Panc1 (cell line): ENCODE measurements around the gene RCOR1. TPM values are rescaled to one million over a fixed set of nuclear protein-coding genes. Genes with fewer than 3 reads are reported as not detected.

Experiments used
- ATAC-seq: fragments of 200-7000 bp; cut with Tn5 transposase; 2 replicates; pipeline ENCODE4 v1.9.1; 2020; ENCODE audit warnings: mild to moderate bottlenecking, moderate library complexity
- BruUV-seq: library from RNA; stranded (reverse); fragments of 400-500 nt; replicated peaks from 2 replicates; lab custom pipeline; 2021; lab: Mats Ljungman, UMichigan
- CTCF ChIA-PET: fragments of 300-600 bp; sonication (Branson Sonifier 250); formaldehyde crosslinking; loops from one replicate; lab custom pipeline; 2022; ENCODE audit warnings: antibody characterized with exemption; lab: Charles Lee
- POLR2A ChIA-PET: fragments of 300-600 bp; sonication (Branson Sonifier 250); formaldehyde crosslinking; loops from one replicate; lab custom pipeline; 2022; ENCODE audit warnings: antibody characterized with exemption; lab: Charles Lee
- DNase-seq: peaks from one replicate; pipeline ENCODE4 v3.0.0-alpha.2; 2010; ENCODE audit warnings: low read depth, low spot score
- H3K27ac ChIP-seq: 2 replicates; pipeline ENCODE4 v1.5.1; 2011; ENCODE audit warnings: mild to moderate bottlenecking, low read length, inconsistent platforms
- H3K27me3 ChIP-seq: fragments of 200-500 bp; sonication (Bioruptor generic); 2 replicates; pipeline ENCODE4 v1.6.0; 2014; ENCODE audit warnings: low read length, inconsistent platforms; ENCODE audit not compliant: control insufficient read depth, insufficient read depth
- H3K36me3 ChIP-seq: fragments of 200-500 bp; sonication (Bioruptor generic); 2 replicates; pipeline ENCODE4 v1.5.1; 2014; ENCODE audit warnings: inconsistent platforms, mild to moderate bottlenecking, low read length, moderate library complexity; ENCODE audit not compliant: control insufficient read depth, insufficient read depth
- H3K4me1 ChIP-seq: 2 replicates; pipeline ENCODE4 v1.5.1; 2011; ENCODE audit warnings: inconsistent platforms, mild to moderate bottlenecking, low read length, moderate library complexity; ENCODE audit not compliant: control insufficient read depth, insufficient read depth
- H3K4me3 ChIP-seq, 2 experiments: 2 replicates each; pipeline ENCODE4 v1.5.1; 2011 to 2012; ENCODE audit warnings: low read depth in 2 of 2, low read length in 2 of 2, mild to moderate bottlenecking in 2 of 2, inconsistent platforms in 1 of 2, moderate library complexity in 1 of 2
- H3K9me3 ChIP-seq: fragments of 200-500 bp; sonication (Bioruptor generic); 2 replicates; pipeline ENCODE4 v1.5.1; 2014; ENCODE audit warnings: low read depth, mild to moderate bottlenecking, inconsistent platforms, low read length, moderate library complexity; ENCODE audit not compliant: control insufficient read depth, insufficient read depth
- POLR2AphosphoS5 ChIP-seq: IDR thresholded peaks from 2 replicates; pipeline ENCODE4 v1.6.1; 2012; ENCODE audit warnings: mild to moderate bottlenecking, low read depth, low read length, moderate library complexity
- SIN3A ChIP-seq: IDR thresholded peaks from 2 replicates; pipeline ENCODE4 v1.6.1; 2012; ENCODE audit warnings: low read depth, mild to moderate bottlenecking, low read length, moderate library complexity, borderline replicate concordance; ENCODE audit not compliant: insufficient read depth
- TCF7L2 ChIP-seq: IDR thresholded peaks from 2 replicates; pipeline ENCODE4 v1.6.1; 2011; ENCODE audit warnings: mild to moderate bottlenecking, low read depth, low read length, inconsistent platforms
- in situ Hi-C: cut with HindIII; loops from 2 replicates; pipeline ENCODE4 v1.10.0; 2016; ENCODE audit warnings: low sequenced_read_pairs, low pct_unique_long_range_greater_than_20kb
- intact Hi-C: fragments of 100-400 bp; cut with micrococcal nuclease; formaldehyde crosslinking; loops from one replicate; pipeline ENCODE4 v1.10.0; 2022; ENCODE audit not compliant: unreplicated experiment
- total RNA-seq: library from RNA; stranded (reverse); gene quantifications from one replicate; pipeline ENCODE4 v1.2.1, GENCODE V29; 2021; ENCODE audit not compliant: unreplicated experiment
- TF ChIP-seq, protein P1 (sequence below), 2 experiments: IDR thresholded peaks; 2 replicates each; pipeline ENCODE4 v1.6.1; 2011 to 2012; ENCODE audit warnings: low read depth in 2 of 2, control low read depth in 1 of 2, low read length in 1 of 2, mild to moderate bottlenecking in 1 of 2, moderate library complexity in 1 of 2; ENCODE audit not compliant: insufficient read depth in 1 of 2
- TF ChIP-seq, protein P2 (sequence below): fragments of 450-650 bp; IDR thresholded peaks from 2 replicates; pipeline ENCODE4 v1.5.1; 2017; ENCODE audit warnings: mild to moderate bottlenecking

The RCOR1 gene
- total RNA-seq, 1 experiment from 2014 or later, result 27.1 TPM

- peaks cover 3% of the 10 kb centered on the region; the same call in 1 of the 2 replicates for H3K4me1 ChIP-seq
- ChIA-PET POLR2A (no interaction called here), CTCF (no interaction called here)
- ATAC-seq (no peak), DNase-seq (no peak)
- no peaks in the 10 kb centered on the region for H3K36me3 ChIP-seq
- TF ChIP-seq SIN3A (no peak), POLR2AphosphoS5 (no peak)
- TF ChIP-seq, protein P1, sequence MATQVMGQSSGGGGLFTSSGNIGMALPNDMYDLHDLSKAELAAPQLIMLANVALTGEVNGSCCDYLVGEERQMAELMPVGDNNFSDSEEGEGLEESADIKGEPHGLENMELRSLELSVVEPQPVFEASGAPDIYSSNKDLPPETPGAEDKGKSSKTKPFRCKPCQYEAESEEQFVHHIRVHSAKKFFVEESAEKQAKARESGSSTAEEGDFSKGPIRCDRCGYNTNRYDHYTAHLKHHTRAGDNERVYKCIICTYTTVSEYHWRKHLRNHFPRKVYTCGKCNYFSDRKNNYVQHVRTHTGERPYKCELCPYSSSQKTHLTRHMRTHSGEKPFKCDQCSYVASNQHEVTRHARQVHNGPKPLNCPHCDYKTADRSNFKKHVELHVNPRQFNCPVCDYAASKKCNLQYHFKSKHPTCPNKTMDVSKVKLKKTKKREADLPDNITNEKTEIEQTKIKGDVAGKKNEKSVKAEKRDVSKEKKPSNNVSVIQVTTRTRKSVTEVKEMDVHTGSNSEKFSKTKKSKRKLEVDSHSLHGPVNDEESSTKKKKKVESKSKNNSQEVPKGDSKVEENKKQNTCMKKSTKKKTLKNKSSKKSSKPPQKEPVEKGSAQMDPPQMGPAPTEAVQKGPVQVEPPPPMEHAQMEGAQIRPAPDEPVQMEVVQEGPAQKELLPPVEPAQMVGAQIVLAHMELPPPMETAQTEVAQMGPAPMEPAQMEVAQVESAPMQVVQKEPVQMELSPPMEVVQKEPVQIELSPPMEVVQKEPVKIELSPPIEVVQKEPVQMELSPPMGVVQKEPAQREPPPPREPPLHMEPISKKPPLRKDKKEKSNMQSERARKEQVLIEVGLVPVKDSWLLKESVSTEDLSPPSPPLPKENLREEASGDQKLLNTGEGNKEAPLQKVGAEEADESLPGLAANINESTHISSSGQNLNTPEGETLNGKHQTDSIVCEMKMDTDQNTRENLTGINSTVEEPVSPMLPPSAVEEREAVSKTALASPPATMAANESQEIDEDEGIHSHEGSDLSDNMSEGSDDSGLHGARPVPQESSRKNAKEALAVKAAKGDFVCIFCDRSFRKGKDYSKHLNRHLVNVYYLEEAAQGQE (IDR thresholded peaks at IDR 0.05; ENCODE audit: insufficient read depth in 1 of 2, low read depth in 2 of 2, low read length in 1 of 2), result no peak
- TF ChIP-seq, protein P2, sequence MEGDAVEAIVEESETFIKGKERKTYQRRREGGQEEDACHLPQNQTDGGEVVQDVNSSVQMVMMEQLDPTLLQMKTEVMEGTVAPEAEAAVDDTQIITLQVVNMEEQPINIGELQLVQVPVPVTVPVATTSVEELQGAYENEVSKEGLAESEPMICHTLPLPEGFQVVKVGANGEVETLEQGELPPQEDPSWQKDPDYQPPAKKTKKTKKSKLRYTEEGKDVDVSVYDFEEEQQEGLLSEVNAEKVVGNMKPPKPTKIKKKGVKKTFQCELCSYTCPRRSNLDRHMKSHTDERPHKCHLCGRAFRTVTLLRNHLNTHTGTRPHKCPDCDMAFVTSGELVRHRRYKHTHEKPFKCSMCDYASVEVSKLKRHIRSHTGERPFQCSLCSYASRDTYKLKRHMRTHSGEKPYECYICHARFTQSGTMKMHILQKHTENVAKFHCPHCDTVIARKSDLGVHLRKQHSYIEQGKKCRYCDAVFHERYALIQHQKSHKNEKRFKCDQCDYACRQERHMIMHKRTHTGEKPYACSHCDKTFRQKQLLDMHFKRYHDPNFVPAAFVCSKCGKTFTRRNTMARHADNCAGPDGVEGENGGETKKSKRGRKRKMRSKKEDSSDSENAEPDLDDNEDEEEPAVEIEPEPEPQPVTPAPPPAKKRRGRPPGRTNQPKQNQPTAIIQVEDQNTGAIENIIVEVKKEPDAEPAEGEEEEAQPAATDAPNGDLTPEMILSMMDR, result no peak
- BruUV-seq, result no TSS peak
- no peaks in the 10 kb centered on the region for H3K27me3 ChIP-seq
- in situ Hi-C loops (no loop called here), intact Hi-C loops (no loop called here)
- no peak overlapping the region for H3K27ac ChIP-seq
- H3K9me3 ChIP-seq, result no peaks in the 10 kb centered on the region
- H3K4me3 ChIP-seq, result no peak overlapping the region
Observed at GRCh38 chr14:102580550-102581110, 11.8 kb upstream of the RCOR1 start.

- Histone ChIP-seq H3K27ac (no peak overlapping the region), H3K9me3 (no peaks in the 10 kb centered on the region), H3K4me3 (no peak overlapping the region), H3K36me3 (no peaks in the 10 kb centered on the region), H3K4me1 (peaks cover 3% of the 10 kb centered on the region; the same call in 1 of the 2 replicates), H3K27me3 (no peaks in the 10 kb centered on the region)
- in situ Hi-C loops (no loop called here), intact Hi-C loops (no loop called here)
- DNase-seq (no peak), ATAC-seq (no peak)
- ChIA-PET POLR2A (no interaction called here), CTCF (no interaction called here)
- BruUV-seq, result no TSS peak
- TF ChIP-seq SIN3A (no peak), TCF7L2 (no peak), POLR2AphosphoS5 (no peak)
- TF ChIP-seq, protein P1 (IDR thresholded peaks at IDR 0.05; ENCODE audit: insufficient read depth in 1 of 2, low read depth in 2 of 2, low read length in 1 of 2), result no peak
- TF ChIP-seq, protein P2, result no peak
Observed at GRCh38 chr14:102581193-102581592, 11.3 kb upstream of the RCOR1 start.
